RWPE2 (cell line): ENCODE data around the gene LMTK3.

ENCODE experiments used
- ATAC-seq: fragments of 200-7000 bp; cut with Tn5 transposase; 3 replicates; pipeline ENCODE4 v1.9.1; 2021; ENCODE audit warnings: low read depth
- DNase-seq: peaks from one replicate; pipeline ENCODE4 v3.0.0-alpha.2; 2020; ENCODE audit warnings: low spot score
- H3K27ac ChIP-seq: fragments of 450-650 bp; 2 replicates; pipeline ENCODE4 v1.5.1; 2017; ENCODE audit warnings: mild to moderate bottlenecking; ENCODE audit not compliant: poor library complexity, severe bottlenecking
- H3K27me3 ChIP-seq: fragments of 250-450 bp; sonication (Bioruptor Pico); 2 replicates; pipeline ENCODE4 v1.5.1; 2021; ENCODE audit warnings: mild to moderate bottlenecking, moderate library complexity; ENCODE audit not compliant: insufficient read depth, poor library complexity, severe bottlenecking
- H3K36me3 ChIP-seq: fragments of 250-450 bp; sonication (Bioruptor Pico); 2 replicates; pipeline ENCODE4 v1.5.1; 2020; ENCODE audit warnings: low read depth, mild to moderate bottlenecking, moderate library complexity
- H3K4me1 ChIP-seq: fragments of 250-450 bp; sonication (Bioruptor Pico); 2 replicates; pipeline ENCODE4 v1.5.1; 2021; ENCODE audit warnings: mild to moderate bottlenecking, moderate library complexity; ENCODE audit not compliant: insufficient read depth, poor library complexity, severe bottlenecking
- H3K4me3 ChIP-seq: fragments of 250-450 bp; sonication (Bioruptor Pico); 2 replicates; pipeline ENCODE4 v1.5.1; 2021; ENCODE audit warnings: mild to moderate bottlenecking, moderate library complexity; ENCODE audit not compliant: severe bottlenecking
- H3K9me3 ChIP-seq: fragments of 250-450 bp; sonication (Bioruptor Pico); 2 replicates; pipeline ENCODE4 v1.5.1; 2021; ENCODE audit warnings: mild to moderate bottlenecking, moderate library complexity; ENCODE audit not compliant: severe bottlenecking
- CTCF ChIP-seq: fragments of 450-650 bp; IDR thresholded peaks from one replicate; pipeline ENCODE4 v1.5.1; 2017; ENCODE audit warnings: mild to moderate bottlenecking, moderate library complexity; ENCODE audit not compliant: poor library complexity, severe bottlenecking

The LMTK3 gene

GRCh38 chr19:48454150-48454730 lies 57.4 kb downstream of the LMTK3 start:
- peaks cover 65% of the 10 kb centered on the region for H3K36me3 ChIP-seq
- no peak overlapping the region for H3K27ac ChIP-seq
- no peaks in the 10 kb centered on the region for H3K27me3 ChIP-seq
- no peak overlapping the region for H3K4me3 ChIP-seq
- DNase-seq (no peak), ATAC-seq (no peak)
- no peaks in the 10 kb centered on the region for H3K9me3 ChIP-seq
- H3K4me1 ChIP-seq: no peaks in the 10 kb centered on the region
- TF ChIP-seq CTCF: no peak

GRCh38 chr19:48452289-48453190 lies 59.1 kb downstream of the LMTK3 start:
- TF ChIP-seq CTCF: no peak
- no peak for DNase-seq
- no peaks in the 10 kb centered on the region for H3K27me3 ChIP-seq
- no peaks in the 10 kb centered on the region for H3K4me1 ChIP-seq
- H3K4me3 ChIP-seq: no peak overlapping the region
- peak; percentile 49; the same call in 2 of the 3 replicates for ATAC-seq
- H3K27ac ChIP-seq: no peak overlapping the region
- H3K36me3 ChIP-seq: peaks cover 78% of the 10 kb centered on the region
- H3K9me3 ChIP-seq: no peaks in the 10 kb centered on the region

GRCh38 chr19:48451624-48452023 lies 60.0 kb downstream of the LMTK3 start:
- no peak for DNase-seq
- no peak overlapping the region for H3K27ac ChIP-seq
- H3K36me3 ChIP-seq: peaks cover 78% of the 10 kb centered on the region
- H3K4me3 ChIP-seq: no peak overlapping the region
- H3K27me3 ChIP-seq: no peaks in the 10 kb centered on the region
- H3K4me1 ChIP-seq: no peaks in the 10 kb centered on the region
- no peak for TF ChIP-seq CTCF
- ATAC-seq: no peak
- H3K9me3 ChIP-seq: no peaks in the 10 kb centered on the region

- Histone ChIP-seq H3K9me3 (no peaks in the 10 kb centered on the region), H3K4me3 (no peak overlapping the region), H3K4me1 (no peaks in the 10 kb centered on the region), H3K27me3 (no peaks in the 10 kb centered on the region), H3K27ac (no peak overlapping the region), H3K36me3 (peaks cover 71% of the 10 kb centered on the region)
- TF ChIP-seq CTCF: no peak
- ATAC-seq: no peak
- no peak for DNase-seq
Observed at GRCh38 chr19:48450863-48451262, 60.8 kb downstream of the LMTK3 start.

GRCh38 chr19:48450441-48450840 lies 61.2 kb downstream of the LMTK3 start:
- no peaks in the 10 kb centered on the region for H3K27me3 ChIP-seq
- DNase-seq (no peak), ATAC-seq (no peak)
- no peaks in the 10 kb centered on the region for H3K9me3 ChIP-seq
- H3K4me1 ChIP-seq: no peaks in the 10 kb centered on the region
- TF ChIP-seq CTCF: no peak
- H3K36me3 ChIP-seq: peaks cover 67% of the 10 kb centered on the region
- H3K27ac ChIP-seq: no peak overlapping the region
- H3K4me3 ChIP-seq: no peak overlapping the region
